Smooth muscle cell of the brain vasculature (primary cell): ENCODE data around the gene SLC2A1.

Experiments used
- DNase-seq: peaks from one replicate; pipeline ENCODE4 v3.0.0-alpha.2; 2012; ENCODE audit warnings: low read depth, low spot score

The SLC2A1 gene

DNA sequence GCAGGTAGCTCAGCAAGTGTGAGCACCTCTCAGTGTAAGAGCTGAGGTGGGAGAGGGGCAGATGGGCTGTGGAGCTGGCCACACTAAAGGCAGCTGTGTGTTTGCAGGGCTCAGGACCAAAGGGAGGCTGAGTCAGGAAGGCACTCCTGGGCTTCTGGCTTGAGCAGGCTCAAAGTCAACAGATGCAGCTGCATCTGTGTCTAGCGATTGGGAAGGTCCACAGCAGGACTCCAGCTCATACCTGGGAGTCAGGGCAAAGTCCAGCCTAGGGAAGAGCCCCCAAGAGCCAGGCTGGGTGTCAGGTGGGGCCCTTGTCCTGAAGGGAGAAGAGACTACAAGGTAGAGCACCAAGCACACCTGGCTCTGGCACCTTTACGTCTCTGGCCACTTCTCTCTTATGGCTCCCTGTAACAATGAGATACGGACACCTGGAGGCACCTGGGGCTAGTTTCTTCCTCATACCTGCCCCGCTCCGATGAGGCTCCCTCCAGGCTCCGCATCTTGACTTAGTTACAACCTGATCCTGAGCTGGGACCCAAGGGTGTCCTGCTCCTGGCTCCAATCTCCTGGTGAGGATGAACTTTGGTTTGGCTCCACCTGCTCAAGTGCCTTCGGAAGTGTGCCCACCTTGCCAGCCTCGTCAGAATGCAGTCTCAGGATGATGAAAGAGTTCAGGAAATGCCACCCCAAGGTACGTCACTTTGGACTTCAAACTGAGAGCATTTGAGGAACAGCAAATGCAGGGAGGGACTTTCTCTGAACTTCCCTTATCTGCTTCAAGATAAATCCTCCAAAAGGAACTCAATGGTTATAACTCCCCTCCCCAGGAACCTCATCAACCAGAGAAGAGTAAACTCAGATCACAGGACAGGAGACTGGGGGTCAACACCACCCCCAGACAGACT, 21.5 kb upstream of the SLC2A1 start:
- no peak for DNase-seq

DNA sequence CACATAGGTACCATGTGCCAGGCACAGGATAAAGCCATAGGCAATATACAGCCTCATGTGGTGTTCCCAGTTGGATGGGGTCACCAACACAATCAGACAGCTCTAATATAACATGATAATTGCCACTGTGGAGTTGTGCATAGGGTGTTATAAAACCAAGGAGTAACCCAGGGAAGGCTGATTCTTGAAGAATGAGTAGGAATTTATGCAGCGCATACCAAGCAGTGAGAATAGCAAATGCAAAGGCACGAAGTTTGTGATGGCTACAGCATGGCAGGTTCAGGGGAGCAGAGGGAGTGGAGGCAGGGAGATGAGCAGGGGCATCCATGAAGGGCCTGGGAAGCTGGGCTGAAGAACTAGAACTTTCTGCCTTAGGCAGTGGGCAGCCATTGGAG, 20.4 kb upstream of the SLC2A1 start:
- no peak for DNase-seq

DNA sequence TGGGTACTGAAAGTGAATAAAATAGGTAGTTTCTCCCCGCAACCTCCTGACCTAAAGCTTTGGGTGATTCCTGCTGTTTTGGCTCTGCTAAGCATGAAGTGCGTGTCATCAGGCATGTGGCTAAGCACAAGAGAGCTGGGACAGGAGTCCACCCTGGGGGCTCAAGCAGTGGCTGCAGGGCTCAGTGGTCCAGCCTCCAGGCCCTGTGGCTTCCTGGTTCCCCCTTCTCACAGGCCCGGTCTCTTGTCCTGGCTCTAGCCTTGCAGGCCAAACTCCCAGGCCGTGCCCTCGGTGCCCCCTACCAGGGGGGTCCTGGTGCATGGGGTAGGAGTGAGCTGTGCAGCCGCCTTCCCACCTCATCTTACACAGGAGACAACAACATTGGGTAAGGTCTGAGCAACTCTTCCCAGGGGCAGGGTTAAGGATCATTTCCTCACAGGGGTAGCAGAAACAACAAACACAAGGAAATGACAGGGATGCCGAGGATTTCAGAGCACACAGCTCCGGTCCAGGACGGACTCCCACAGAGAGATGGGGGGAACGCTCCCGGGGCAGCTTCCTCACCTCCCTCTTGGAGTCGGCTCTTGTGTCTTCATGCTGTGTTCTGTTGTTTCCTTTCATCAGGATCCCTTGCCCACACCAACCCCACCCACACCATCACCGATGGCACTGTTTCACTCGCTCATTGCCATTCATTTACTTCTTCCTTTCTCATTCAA, 19.8 kb upstream of the SLC2A1 start:
- peak; percentile 75 for DNase-seq

GRCh38 chr1:42977653-42978052, 19.0 kb upstream of the SLC2A1 start:
- DNase-seq: no peak

GRCh38 chr1:42975561-42976225, 17.0 kb upstream of the SLC2A1 start:
- no peak for DNase-seq

DNA sequence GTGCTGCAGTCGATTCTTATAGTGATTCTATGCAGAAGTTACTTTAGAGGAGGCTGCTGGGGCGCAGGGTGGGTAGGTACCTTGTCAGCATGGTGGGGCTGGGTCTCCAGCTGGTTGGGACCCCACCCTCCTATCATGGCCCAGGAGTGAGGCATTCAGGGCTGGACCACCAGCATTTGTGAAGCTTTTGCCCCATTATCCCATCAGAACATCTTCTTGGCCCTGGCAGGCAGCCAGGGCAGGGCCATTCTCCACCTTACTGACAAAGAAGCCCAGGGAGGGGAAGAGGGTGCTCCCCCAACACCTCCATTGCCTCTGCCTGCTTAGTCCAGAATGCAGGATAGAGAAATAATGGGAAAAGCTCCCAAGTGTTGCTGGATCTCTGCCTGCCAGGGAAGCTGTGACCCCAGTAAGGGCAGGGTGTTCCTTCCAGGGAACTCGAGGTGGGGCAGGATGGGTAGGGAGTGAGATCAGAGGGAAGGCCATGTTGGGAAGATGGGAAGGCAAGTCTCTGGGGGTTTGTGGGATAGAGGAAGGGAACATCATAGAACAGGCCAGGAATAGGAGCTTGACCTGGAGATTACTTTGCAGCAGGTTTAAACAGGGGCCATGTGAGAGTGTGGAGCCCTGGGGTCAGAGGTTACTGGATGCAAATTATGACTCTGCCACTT, 16.2 kb upstream of the SLC2A1 start:
- no peak for DNase-seq

- no peak for DNase-seq
Observed at GRCh38 chr1:42973799-42974198, 15.1 kb upstream of the SLC2A1 start.

GRCh38 chr1:42973286-42973685, 14.6 kb upstream of the SLC2A1 start:
- no peak for DNase-seq

- no peak for DNase-seq
Observed at GRCh38 chr1:42971841-42972291, 13.2 kb upstream of the SLC2A1 start.

DNA sequence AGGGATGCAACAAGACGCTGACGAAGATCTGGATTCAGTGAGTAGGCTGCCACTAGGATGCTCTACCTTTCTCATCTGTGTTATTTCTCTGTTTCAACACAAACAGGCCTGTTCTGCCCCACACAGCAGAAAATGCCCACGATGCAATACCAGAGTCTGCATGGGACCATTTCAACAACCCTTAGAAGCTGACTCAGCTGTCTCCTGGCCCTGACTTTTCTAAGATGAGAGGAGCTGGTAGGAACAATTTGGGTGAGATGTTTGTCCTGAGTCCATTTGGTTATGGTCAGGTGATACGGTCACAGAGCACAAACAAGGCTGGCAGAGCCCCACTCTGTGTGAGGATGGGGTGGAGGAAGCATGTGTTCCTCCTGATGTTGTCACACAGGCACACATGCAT, 11.5 kb upstream of the SLC2A1 start:
- DNase-seq: no peak

GRCh38 chr1:42968654-42969053, 10.0 kb upstream of the SLC2A1 start:
- no peak for DNase-seq

GRCh38 chr1:42966688-42967612, 8.3 kb upstream of the SLC2A1 start:
- peak; percentile 64 for DNase-seq

DNA sequence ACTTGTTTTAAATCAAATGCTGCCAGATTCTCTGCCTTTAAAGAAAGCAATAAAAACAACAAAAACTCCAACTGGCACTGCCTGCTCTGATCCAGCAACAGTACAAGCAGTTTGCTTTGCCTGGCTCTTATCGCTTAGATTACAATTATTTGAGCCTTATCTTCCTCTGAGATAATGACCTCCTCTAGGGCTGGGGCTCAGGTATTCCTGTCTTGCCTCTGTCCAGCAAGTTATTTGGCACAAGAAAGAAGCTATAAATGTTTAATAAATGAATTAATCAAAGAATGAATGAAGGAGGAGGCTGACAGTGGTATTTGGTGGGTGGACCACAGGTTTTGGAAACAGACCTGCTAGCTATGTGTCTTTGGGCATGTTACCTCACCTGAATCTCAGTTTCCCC, 6.7 kb upstream of the SLC2A1 start:
- no peak for DNase-seq

DNA sequence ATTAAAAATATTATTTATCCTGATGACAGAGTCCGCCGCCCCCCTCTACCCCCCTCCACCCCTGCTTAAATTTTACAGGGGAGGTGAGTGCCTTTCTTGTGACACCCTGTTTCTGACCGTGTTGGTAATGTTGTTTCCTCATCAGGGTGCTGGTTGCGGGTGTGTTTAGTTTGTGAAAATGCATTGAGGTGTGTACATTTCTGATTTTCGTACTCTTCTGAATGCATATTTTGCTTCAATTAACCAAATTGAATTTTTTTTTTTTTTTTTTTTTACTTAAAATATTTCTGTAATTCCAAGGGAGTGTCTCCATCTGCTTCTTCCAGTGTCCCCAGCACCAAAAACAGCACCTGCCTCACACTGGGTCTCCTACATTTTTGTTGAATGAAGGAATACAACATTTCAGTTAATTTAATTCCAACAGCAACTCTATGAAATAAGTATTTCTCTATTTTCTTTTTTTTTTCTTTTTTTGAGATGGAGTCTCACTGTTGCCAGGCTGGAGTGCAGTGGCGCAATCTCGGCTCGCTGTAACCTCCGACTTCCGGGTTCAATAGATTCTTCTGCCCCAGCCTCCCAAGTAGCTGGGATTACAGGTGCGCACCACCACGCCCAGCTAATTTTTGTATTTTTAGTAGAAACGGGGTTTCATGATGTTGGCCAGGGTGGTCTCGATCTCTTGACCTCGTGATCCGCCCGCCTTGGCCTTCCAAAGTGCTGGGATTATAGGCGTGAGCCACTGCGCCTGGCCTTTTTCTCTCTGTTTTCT, 5.6 kb upstream of the SLC2A1 start:
- DNase-seq: no peak

DNA sequence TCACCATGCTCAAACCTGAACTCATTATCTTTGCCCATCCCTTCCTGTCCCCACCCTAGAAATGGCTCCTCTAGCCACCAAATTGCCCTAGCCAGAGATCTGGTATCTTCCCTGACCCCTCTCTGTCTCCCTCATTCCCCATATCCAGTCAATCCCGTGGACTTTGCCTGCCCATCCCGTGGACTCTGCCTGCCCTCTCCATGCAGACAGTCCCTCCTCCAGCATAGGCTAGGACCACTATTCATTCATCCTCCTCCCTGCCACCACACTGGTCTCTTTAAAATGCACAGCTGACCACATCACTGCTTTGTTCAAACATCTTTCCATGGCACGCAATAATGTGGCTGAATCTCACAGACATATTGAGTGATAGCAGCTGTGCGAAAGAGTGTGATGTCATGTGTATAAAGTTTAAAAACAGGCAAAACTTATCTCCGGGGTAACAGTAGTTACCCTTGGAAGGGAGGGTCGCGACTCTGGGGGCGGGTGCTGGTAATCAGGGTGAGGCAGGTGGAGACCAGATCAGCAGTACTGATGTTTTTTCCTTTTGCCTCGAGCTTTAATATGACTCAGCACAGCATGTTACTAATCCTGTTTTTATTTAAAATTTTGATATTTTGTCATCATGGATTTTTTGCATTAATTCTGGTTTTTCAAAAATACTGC, 4.8 kb upstream of the SLC2A1 start:
- no peak for DNase-seq

DNA sequence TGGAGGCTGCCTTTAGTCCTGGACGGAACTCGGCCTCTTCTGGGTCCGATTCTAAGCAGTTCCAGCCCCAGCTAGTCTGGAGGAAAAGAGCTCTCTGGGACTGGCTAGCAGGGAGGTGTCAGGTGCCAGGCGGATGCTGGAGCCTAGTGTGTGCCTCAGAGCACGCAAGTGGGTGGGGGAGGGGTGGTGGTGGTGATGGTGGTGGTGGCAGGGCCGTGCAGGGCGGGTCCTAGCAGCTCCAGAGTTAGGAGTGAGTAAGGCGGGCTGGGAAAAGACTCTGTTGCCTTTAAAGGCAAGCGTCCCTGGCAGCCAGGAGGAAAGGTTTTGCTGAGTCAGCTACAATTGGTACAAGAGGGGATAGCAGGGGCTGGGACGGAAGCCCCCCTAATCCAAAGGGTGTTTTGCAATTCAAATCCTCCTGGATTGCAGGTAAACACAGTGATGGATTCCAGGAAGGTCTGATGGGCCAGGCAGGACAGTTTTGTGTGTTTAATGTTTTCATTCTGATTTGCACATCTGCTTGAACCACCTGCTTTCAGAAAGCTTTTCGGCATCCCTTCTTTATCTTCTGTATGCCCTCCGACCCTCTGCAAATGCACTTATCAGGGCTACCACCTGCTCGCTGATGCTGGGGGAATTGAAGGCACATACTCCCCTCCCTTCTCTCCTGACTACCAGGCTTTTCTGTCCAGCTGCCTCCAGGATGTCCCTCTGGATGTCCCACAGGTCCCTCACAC, 4.1 kb upstream of the SLC2A1 start:
- no peak for DNase-seq

DNA sequence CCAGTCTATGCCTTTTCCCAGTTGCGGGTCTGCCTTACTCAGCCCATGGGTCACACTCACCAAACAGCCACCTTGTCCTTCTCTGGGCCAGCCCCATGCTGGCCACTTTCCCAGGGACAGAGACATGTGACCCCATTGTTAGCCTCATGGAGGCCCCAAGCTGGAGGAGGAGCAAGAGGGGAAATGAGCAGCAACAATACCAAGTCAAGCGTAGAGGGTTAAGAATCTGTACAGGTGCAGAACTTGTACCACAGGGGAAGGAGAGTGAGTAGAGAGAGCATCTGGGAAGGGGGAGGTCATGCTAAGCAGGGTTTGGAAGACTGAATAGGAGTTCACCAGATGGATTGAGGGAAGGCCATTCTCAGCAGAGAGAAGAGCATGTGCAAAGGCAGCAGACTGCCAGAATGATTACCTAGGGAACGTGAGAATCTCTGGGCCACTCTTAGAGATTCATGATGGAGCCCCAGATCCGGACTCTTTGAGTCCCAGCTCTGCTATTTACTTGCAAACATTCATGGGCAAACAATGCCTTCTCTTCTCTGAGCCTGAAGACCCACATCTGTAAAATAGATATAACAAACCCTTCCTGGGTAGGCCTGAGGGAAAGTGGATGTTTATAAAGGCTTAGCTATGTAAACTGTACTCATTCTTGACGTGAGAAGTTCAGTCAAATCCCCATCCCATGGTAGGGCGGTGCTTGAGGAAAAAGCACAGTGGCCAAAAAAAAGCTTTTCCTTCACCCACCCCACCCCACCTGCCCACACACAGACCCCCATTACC, 2.8 kb upstream of the SLC2A1 start:
- no peak for DNase-seq
